Peyer's patch (tissue), 4 donors: ENCODE data around the gene EFEMP1. TPM values are rescaled to one million over a fixed set of nuclear protein-coding genes. Genes with fewer than 3 reads are reported as not detected.

Experiments
- DNase-seq, 3 donors: peaks; one replicate each; pipeline ENCODE4 v3.0.0-alpha.2; 2017 to 2019
- H3K27ac ChIP-seq, 4 donors: fragments of 200-600 bp; sonication (generic); one replicate each; pipeline ENCODE4 v1.5.1; 2016 to 2019
- H3K27me3 ChIP-seq, 2 donors: fragments of 200-600 bp; sonication (generic); one replicate each; pipeline ENCODE4 v1.5.1; 2019
- H3K36me3 ChIP-seq, 3 donors: fragments of 200-600 bp; sonication (generic); one replicate each; pipeline ENCODE4 v1.5.1; 2016 to 2019
- H3K4me1 ChIP-seq, 4 donors: fragments of 200-600 bp; sonication (generic); one replicate each; pipeline ENCODE4 v1.5.1; 2016 to 2019
- H3K4me3 ChIP-seq, 4 donors: fragments of 200-600 bp; sonication (generic); 1 replicate in 3 of 4; 2 replicates in 1 of 4; pipeline ENCODE4 v1.5.1; 2016 to 2019; ENCODE audit warnings: mild to moderate bottlenecking in 1 of 4
- H3K9me3 ChIP-seq, 4 donors: fragments of 200-600 bp; sonication (generic); one replicate each; pipeline ENCODE4 v1.5.1; 2016 to 2019; ENCODE audit warnings: mild to moderate bottlenecking in 1 of 4
- POLR2A ChIP-seq, 2 donors: fragments of 450-650 bp; IDR thresholded peaks; one replicate each; pipeline ENCODE4 v1.5.1; 2017; ENCODE audit warnings: antibody characterized with exemption in 2 of 2, mild to moderate bottlenecking in 2 of 2, moderate library complexity in 2 of 2
- total RNA-seq, 4 donors: library from RNA; depleted of rRNA; stranded (reverse); fragments of >200 nt; gene quantifications; one replicate each; pipeline ENCODE4 v1.1.0, GENCODE V29; 2016
- TF ChIP-seq, protein P1 (sequence below), 6 experiments: fragments of 450-650 bp in 4 of 6; fragments of 200-600 bp in 2 of 6; sonication (generic) in 1 of 6; IDR thresholded peaks; one replicate each; pipeline ENCODE4 v1.5.1; 2017 to 2019; ENCODE audit warnings: antibody characterized with exemption in 6 of 6, mild to moderate bottlenecking in 3 of 6, moderate library complexity in 1 of 6

The EFEMP1 gene, protein sequence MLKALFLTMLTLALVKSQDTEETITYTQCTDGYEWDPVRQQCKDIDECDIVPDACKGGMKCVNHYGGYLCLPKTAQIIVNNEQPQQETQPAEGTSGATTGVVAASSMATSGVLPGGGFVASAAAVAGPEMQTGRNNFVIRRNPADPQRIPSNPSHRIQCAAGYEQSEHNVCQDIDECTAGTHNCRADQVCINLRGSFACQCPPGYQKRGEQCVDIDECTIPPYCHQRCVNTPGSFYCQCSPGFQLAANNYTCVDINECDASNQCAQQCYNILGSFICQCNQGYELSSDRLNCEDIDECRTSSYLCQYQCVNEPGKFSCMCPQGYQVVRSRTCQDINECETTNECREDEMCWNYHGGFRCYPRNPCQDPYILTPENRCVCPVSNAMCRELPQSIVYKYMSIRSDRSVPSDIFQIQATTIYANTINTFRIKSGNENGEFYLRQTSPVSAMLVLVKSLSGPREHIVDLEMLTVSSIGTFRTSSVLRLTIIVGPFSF
- total RNA-seq, result 10 to 100 TPM; 16.3 to 44.4 (median 26.6) TPM

DNA sequence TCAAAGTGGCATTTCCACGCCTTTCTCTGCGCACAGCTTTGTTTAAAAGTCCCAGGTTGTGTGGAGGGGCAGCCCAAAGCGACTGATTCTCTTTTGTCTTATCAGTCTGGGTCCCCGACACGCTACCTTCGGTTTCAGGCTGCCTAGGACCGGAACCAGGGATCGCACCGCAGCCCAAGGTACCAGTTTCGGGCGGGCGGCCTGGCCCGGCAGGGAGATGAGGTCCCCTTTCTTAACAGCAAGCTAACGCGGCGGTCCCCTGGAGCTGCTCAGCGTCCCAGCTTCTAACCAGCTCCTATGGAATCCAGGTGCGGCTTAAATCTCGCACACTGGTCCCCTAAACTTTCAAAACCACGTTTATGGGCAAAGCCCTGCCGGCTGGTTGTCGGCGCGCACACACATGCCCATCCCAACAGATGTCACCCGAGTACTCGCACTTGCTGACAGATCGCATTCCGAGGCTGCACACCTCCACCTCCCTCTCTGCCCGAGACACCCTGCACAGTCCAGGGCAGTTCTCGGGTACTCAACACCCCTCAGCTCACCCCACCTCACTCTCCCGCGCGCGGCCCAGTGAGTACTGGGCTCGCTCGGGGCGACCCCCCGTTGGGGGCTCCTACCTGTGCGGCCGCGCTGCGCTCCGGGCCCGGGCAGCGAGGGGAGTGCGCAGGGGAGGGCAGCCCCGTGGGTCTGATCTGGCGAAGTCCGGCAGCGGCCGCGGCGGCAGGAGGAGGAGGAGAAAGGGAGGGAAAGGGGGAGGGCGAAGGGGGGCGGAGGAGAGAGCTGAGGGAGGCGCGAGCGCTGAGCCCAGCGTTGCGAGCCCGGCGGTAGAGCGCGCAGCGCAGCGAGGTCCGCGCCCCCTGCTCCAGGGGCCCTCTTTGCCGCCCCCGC lies at the start of gene EFEMP1:
Gene EFEMP1 (minus strand): TSS at position 692 of the 891 bp plus-strand sequence. CDS start 1,342 bp downstream, outside the sequence.
- Histone ChIP-seq H3K36me3 (no peaks in the 10 kb centered on the region), H3K27ac (peak within 1 kb of the TSS in 3 of 4 donors; percentile 42 to 60 (median 48)), H3K27me3 (peaks cover 0 to 7% of the 10 kb centered on the region in 2 donors), H3K4me3 (peak within 1 kb of the TSS; percentile 23 to 55 (median 41)), H3K4me1 (no peaks in the 10 kb centered on the region), H3K9me3 (no peaks in the 10 kb centered on the region)
- peak in 2 of 3 donors; percentile 52 to 56 for DNase-seq
- TF ChIP-seq, protein P1, sequence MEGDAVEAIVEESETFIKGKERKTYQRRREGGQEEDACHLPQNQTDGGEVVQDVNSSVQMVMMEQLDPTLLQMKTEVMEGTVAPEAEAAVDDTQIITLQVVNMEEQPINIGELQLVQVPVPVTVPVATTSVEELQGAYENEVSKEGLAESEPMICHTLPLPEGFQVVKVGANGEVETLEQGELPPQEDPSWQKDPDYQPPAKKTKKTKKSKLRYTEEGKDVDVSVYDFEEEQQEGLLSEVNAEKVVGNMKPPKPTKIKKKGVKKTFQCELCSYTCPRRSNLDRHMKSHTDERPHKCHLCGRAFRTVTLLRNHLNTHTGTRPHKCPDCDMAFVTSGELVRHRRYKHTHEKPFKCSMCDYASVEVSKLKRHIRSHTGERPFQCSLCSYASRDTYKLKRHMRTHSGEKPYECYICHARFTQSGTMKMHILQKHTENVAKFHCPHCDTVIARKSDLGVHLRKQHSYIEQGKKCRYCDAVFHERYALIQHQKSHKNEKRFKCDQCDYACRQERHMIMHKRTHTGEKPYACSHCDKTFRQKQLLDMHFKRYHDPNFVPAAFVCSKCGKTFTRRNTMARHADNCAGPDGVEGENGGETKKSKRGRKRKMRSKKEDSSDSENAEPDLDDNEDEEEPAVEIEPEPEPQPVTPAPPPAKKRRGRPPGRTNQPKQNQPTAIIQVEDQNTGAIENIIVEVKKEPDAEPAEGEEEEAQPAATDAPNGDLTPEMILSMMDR (IDR thresholded peaks at IDR 0.05), result no peak
- TF ChIP-seq POLR2A (IDR thresholded peaks at IDR 0.05), result no peak

- no peak overlapping the region for H3K4me3 ChIP-seq
- H3K27me3 ChIP-seq, result no peaks in the 10 kb centered on the region
- H3K9me3 ChIP-seq, result no peaks in the 10 kb centered on the region
- no peaks in the 10 kb centered on the region for H3K4me1 ChIP-seq
- TF ChIP-seq POLR2A (IDR thresholded peaks at IDR 0.05), result no peak
- TF ChIP-seq, protein P1 (IDR thresholded peaks at IDR 0.05), result no peak
- DNase-seq, result no peak
- no peaks in the 10 kb centered on the region for H3K36me3 ChIP-seq
- no peak overlapping the region for H3K27ac ChIP-seq
Measured at GRCh38 chr2:55970500-55970899, 46.9 kb upstream of the EFEMP1 start.

DNA sequence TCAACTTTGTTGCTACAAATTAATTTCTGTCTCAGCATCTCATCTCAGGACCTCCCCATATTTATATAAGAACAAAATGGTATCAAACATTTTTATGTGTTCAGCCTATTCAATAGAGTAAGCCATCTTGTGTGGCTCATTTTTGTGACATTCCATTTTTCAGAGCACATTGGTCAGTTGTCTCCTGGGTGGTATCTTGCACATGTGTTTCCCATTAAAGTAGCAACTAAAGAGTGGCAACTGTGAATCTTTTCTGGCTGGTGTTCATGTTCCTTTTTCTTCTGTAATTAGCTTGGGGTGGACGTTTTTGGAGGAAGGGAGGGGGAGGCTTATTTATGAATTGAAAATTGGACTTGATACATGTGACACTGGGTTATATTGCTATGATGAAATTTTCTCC lies 45.4 kb upstream of the EFEMP1 start:
- TF ChIP-seq POLR2A (IDR thresholded peaks at IDR 0.05), result no peak
- TF ChIP-seq, protein P1 (IDR thresholded peaks at IDR 0.05), result no peak

GRCh38 chr2:55966401-55967118 lies 43.0 kb upstream of the EFEMP1 start:
- Histone ChIP-seq H3K36me3 (no peaks in the 10 kb centered on the region), H3K4me3 (no peak overlapping the region), H3K9me3 (no peaks in the 10 kb centered on the region), H3K27ac (peak overlapping the region in 3 of 4 donors; percentile 0 to 12 (median 1)), H3K27me3 (no peaks in the 10 kb centered on the region), H3K4me1 (no peaks in the 10 kb centered on the region)
- DNase-seq, result peak in 1 of 3 donors; percentile 48
- TF ChIP-seq, protein P1 (IDR thresholded peaks at IDR 0.05), result no peak
- TF ChIP-seq POLR2A (IDR thresholded peaks at IDR 0.05), result no peak

More for the DNA sequence above, 45.4 kb upstream of the EFEMP1 start:
- Histone ChIP-seq H3K36me3 (no peaks in the 10 kb centered on the region), H3K4me1 (no peaks in the 10 kb centered on the region), H3K9me3 (no peaks in the 10 kb centered on the region), H3K27me3 (no peaks in the 10 kb centered on the region), H3K27ac (no peak overlapping the region), H3K4me3 (no peak overlapping the region)
- DNase-seq, result no peak

GRCh38 chr2:55965966-55966365 lies 42.4 kb upstream of the EFEMP1 start:
- no peak for DNase-seq
- Histone ChIP-seq H3K36me3 (no peaks in the 10 kb centered on the region), H3K9me3 (no peaks in the 10 kb centered on the region), H3K4me3 (no peak overlapping the region), H3K27me3 (no peaks in the 10 kb centered on the region), H3K27ac (peak overlapping the region in 3 of 4 donors; percentile 0 to 12 (median 1)), H3K4me1 (no peaks in the 10 kb centered on the region)
- TF ChIP-seq, protein P1 (IDR thresholded peaks at IDR 0.05), result no peak
- no peak for TF ChIP-seq POLR2A (IDR thresholded peaks at IDR 0.05)
